NCI-H1105 (cell line): ENCODE results near the gene CLCN6.

Source experiments
- DNase-seq: peaks from one replicate; lab custom pipeline; 2025; lab: John Stamatoyannopoulos, UW

Gene CLCN6, protein sequence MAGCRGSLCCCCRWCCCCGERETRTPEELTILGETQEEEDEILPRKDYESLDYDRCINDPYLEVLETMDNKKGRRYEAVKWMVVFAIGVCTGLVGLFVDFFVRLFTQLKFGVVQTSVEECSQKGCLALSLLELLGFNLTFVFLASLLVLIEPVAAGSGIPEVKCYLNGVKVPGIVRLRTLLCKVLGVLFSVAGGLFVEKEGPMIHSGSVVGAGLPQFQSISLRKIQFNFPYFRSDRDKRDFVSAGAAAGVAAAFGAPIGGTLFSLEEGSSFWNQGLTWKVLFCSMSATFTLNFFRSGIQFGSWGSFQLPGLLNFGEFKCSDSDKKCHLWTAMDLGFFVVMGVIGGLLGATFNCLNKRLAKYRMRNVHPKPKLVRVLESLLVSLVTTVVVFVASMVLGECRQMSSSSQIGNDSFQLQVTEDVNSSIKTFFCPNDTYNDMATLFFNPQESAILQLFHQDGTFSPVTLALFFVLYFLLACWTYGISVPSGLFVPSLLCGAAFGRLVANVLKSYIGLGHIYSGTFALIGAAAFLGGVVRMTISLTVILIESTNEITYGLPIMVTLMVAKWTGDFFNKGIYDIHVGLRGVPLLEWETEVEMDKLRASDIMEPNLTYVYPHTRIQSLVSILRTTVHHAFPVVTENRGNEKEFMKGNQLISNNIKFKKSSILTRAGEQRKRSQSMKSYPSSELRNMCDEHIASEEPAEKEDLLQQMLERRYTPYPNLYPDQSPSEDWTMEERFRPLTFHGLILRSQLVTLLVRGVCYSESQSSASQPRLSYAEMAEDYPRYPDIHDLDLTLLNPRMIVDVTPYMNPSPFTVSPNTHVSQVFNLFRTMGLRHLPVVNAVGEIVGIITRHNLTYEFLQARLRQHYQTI

DNA sequence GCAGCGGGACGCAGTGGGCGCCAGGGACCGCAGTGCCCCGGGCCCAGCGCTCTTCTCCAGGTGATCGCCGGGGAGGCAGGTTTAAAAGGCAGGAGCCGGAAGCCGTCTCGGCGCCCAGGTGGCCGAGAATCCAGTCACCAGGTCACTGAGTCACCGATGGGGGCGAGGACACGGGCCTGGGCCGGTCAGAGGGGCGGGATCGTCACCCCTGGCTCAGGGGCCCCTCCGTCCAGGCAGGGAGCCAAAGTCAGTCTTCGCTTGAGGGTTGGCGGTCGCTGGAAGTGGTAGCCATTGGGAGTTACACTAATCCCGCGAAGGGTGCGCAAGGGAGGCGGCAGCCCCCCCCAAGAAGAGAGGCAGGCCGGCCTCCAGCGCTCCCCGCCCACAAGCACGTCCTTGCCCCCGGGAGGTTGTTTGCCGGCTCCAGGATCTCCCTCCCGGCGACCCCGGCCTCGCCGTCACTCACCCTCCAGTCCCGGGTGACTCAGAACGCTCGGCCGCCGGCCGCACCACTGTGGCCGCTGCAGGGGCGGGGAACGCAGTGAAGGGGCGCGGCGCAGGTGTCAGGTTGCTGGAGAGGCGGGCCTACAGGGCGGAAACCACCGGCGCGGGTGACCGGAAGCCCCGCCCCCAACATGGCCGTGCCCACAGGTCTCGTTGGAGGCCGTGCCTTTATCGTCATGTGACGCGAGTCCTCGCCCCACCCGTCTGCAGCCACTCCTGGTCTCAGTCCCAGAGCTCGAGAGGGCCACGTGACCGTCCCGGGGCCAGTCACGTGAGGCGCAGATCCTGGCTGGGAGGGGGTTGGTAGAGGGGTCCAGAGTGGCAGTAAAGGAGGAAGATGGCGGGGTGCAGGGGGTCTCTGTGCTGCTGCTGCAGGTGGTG lies at the start of gene CLCN6, which contains the start of gene MTHFR:
Gene CLCN6 (plus strand): TSS at position 770 of the 885 bp plus-strand sequence. CDS start 72 bp downstream, at position 842.
Gene MTHFR (minus strand): TSS at position 543 of the 885 bp plus-strand sequence. CDS start 2,848 bp downstream, outside the sequence.
- peak; percentile 100 for DNase-seq

DNA sequence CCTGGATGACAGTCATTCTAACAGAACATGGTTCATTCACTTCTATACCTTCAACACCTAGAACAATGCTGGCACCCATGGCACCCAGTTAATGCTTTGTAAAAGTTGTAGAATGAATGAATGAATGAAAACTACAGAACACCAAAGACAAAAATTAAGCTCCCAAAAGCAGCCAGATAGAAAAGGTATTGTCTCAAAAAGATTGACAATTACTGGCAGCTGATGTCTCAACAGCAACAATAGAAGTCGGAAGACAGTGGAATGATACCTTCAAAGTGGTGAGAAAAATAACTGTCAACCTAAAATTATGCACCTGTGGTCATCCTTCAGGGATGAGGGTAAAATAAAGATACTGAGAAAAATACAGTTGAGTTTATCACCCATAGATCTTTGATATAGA lies 48.9 kb upstream of the CLCN6 start:
- DNase-seq = no peak

DNA sequence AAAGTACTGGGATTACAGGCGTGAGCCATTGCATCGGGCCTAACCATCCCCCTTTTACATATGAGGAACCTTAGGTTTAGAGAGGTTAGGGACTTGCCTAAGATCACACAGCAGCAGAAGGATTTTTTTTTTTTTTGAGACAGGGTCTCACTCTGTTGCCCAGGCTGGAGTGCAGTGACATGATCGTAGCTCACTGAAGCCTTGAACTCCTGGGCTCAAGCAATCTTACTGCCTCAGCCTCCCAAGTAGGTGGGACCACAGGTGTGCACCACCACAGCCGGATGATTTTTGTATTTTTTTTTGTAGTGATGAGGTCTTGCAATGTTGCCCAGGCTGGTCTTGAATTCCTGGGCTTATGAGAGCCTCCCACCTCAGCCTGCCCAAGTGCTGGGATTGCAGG lies 46.2 kb upstream of the CLCN6 start:
- DNase-seq = no peak

DNA sequence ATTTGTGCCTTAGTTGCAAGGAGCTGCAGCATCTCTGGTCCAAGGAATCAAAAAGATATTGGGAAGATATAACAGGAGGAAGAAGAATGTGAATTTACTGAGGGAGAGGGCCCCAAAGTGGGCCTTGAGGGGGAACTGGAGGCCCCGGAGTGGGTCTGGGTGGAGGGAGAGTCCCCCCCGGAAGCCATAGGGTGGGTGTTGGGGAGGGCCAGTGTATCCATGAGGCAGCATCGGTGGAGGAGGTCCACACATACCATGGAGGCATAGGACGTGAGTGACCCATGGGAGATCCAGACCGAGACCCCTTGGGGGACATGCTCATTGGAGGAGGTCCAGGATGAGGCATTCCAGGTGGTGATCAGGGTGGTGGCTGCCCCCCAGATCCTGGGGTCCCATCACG lies 44.7 kb upstream of the CLCN6 start:
- no peak for DNase-seq

DNA sequence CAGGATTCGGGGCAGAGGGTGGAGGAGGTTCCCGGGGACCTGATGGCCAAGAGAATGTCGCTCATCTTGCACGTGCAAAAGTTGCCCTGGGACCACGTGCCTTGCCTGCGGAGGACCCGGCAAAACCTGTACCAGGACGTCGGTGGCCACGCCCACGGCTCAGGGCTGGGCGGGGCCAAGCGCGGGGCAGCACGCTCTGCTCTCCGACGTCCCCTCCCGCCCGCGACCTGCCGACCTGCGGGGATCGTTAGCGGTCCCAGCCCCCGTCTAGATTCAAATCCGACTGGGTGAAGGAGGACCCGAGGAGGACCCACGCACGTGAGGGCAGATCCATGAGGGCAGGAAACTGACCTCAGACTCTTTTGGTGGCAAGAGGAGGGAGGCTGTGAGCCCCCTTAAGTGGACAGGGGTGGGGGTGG lies 44.0 kb upstream of the CLCN6 start, which contains the start of gene C1orf167:
Gene C1orf167 (plus strand): TSS at position 206 of the 419 bp plus-strand sequence. CDS start 2,208 bp downstream, outside the sequence.
- no peak for DNase-seq

DNA sequence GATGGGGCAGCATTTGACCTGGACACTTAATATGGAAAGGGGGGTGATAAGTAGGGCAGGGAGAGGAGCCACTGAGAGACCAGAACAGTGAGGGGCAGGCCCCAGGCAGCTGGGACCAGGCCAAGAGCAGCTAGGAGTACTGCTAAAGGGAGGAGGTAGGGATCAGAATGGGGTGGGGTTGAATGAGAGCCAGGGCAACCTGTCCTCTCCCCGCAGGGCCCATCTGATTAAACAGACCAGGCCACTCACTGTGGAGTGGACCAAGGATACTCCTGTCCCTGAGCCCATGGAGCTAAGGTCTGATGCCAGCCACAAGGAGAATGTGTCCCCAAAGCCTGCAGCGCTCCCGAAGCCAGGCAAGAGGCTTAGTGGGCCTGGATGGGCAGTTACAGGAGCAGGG lies 41.9 kb upstream of the CLCN6 start:
- DNase-seq = no peak

DNA sequence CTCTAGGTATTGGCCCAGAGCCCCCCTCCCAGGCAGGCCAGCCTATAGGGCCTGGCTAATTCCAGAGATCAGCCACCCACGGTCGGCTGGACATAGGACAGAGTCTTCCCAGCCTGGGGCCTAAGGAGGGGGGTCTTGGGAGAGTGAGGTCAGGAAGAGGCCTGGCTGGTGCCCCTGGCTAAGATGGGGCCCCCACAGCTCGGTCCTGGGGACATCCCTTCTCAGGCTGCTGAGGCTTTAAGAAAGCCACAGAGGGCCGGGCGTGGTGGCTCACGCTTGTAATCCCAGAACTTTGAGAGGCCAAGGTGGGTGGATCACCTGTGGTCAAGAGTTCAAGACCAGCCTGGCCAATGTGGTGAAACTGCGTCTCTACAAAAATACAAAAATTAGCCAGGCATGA lies 41.5 kb upstream of the CLCN6 start:
- no peak for DNase-seq

DNA sequence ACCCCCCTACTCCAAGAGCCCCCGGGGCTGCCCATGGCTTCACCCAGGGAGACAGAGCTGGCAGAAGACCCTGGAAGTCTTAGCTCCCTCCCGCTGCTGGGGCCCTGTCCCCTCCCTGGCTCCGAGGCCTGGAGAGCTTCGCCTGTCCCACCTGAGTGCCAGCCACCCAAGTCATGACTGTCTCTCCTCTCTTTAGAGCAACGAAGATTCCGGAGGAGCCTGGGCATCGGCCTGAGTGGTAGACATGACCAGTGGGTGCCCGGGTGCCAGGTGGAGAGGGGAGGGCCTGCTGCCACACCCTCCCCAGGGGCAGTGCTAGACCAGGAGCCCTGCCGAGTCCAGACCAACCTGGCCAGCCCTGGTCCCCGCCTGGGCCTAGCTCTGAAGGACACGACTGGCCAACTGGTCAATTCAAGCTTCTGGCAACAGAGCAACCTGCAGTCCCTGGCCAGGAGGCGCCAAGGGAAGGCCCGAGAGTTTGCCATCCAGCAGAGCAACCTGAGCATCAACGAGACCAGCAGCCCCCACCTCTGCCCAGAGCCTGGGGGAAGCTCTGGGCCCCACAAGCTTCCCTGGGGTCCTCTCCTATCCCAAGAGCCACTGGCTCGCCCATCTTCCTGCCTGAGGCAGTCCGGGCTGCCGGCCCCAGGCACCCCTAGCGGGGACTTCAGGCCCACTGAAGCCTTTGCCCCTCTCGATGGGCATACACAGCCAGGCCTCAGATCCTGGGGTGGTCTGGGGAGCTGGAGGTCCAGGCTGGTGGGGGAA lies 40.1 kb upstream of the CLCN6 start:
- no peak for DNase-seq

DNA sequence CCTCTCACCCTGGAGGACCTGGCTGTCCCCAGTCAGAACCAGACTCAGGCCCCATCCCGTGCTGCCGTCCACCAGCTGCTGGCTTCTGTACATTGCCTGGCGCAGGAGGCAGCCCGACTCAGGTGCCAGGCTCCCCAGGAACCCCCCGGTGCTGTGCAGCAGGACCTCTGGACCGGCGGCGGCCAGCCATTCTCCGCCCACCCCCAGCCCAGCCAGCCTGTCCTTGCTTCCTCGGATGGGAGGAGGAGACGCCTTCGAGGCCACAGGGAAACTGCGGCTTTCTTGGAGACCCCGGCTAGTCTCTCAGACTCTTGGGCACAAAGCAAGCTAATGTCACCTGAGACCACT lies 39.6 kb upstream of the CLCN6 start:
- DNase-seq = no peak

DNA sequence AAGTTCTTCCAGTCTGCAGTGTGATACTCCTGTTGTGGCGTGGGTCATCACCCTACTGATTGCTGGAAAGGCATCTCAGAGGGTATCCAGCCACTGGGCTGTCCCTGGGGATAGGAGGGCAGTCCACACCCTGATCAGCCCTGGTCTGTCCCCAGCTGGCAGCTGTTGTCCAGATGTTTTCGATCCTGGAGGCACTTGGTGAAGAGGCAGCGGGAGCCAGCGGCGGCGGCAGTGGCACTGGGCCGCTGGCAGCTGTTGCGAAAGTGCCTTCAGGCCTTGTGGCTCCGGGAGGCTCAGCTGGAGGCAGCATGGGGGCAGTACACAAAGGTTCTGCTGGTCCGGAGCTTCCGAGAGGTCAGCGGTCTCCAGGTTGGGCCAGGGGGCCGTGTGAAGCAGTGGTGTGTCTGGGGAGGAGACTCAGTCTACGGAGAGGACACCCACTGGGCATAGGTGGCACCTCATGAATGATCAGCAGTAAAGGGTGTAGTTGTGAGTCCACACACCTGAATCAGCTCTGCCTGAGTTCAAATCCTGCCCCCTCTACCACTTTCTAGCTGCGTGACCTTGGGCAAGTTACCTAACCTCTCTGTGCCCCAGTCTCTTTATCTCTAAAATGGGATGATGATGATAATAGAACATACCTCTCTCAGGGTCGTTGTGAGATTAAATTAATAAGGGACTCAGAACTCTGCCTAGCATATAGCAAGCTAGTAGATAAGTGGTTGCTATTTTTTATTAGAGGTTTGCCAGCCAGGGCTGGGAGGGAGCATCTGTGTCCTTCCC lies 37.9 kb upstream of the CLCN6 start:
- no peak for DNase-seq

DNA sequence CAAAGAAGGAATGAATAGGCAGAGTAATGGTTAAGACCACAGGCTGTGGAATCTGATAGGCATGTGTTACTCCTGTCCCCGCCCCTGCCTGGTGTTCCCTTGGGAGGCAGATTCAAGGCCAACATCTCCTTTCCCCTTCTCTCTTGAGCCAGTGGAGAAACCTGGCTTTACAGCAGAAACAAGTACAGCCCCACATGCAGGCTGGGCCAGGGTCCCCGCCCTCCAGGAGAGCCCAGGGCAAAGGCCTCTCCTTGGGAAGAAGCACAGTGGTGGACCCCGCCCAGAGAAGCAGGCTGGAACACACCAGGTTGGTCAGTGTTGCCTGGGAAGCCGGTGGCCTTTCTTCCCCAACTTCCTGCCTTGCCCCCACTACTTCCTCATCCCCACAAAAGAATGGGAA lies 37.2 kb upstream of the CLCN6 start:
- DNase-seq = no peak

DNA sequence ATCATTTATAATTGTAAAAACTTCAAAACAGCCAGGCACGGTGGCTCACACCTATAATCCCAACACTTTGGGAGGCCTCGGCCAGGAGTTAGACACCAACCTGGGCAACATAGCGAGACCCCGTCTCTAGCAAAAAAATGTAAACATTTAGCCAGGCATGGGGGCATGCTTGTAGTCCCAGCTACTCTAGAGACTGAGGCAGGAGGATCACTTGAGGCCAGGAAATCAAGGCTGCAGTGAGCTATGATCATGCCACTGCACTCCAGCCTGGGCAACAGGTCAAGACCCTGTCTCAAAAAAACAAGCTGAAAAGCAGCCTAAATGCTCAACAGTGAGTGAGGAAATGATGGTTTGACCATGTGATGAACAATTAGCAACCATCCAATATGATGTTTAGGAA lies 36.7 kb upstream of the CLCN6 start:
- no peak for DNase-seq

DNA sequence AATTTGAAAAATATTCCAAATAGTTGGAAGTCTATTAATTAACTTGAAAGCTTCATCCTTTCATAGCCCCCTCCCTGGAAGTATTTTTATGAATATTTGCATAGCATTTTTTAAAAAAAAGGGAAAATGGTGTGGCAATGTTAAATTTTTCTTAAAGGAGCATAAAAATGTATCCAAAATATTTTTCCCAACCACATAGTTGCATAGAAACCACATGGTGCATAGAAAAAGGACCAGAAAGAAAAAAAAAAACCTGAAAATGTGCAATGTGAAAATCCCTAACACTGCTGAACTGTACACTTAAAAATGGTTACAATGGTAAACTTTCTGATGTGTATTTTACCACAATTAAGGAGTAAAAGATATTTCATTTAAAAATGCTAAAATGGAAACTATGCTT lies 36.0 kb upstream of the CLCN6 start:
- DNase-seq = no peak

DNA sequence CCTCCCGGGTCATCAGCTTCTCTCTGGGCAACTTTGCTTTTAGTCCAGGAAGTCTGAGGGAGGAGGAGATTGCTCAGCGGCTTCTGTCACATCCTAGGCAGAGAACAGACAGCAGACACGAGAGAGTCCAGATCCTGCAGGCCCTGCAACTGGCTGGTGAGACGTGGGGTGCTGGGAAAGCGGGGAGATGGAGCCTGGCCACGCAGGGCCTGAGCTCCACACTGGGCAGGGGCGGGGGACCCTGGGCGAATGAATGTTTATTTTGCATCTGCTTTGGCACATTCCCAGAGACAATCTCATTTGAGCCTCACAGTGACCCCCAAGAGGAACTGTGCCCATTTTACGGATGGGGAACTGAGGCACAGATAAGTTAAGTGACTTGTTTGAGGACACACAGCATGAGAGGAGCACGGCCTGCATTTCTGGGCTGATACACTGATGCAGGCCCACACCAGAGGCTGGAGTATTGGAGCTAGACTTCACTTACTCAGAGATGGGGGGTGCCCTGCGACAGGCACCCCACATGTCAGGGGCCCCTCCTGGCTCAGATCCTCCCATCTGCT lies 34.4 kb upstream of the CLCN6 start:
- no peak for DNase-seq

DNA sequence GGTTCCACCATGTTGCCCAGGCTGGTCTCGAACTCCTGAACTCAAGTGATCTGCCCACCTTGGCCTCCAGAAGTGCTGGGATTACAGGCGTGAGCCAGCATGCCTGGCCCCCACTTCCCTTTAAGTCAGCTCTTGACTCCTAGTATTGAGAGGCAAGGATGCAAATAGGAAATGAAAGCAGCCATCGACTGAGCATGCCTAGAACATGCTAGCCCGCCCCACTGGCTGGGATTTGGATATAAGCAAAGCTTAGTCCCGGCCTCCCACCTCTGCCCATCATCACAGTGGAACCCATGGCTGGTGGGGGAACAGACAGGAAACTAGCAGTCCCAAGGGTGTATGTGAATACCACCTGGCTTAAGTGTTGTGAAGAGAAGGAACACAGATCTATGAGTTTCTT lies 33.5 kb upstream of the CLCN6 start:
- no peak for DNase-seq

DNA sequence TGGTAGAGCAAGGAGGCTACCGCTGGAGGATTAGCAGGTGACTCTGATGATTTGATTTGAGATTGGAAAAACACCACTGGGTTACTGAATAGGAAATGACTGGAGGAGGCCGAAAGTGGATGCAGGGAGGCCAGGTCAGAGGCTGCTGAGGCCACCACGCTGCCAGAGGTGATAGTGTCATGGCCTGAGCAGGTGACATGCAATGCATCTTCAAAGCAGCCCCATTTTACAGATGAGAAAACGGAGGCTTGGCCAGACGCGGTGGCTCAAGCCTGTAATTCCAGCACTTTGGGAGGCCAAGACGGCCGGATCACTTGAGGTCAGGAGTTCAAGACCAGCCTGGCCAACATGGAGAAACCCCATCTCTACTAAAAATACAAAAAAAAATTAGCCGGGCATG lies 31.2 kb upstream of the CLCN6 start:
- no peak for DNase-seq

DNA sequence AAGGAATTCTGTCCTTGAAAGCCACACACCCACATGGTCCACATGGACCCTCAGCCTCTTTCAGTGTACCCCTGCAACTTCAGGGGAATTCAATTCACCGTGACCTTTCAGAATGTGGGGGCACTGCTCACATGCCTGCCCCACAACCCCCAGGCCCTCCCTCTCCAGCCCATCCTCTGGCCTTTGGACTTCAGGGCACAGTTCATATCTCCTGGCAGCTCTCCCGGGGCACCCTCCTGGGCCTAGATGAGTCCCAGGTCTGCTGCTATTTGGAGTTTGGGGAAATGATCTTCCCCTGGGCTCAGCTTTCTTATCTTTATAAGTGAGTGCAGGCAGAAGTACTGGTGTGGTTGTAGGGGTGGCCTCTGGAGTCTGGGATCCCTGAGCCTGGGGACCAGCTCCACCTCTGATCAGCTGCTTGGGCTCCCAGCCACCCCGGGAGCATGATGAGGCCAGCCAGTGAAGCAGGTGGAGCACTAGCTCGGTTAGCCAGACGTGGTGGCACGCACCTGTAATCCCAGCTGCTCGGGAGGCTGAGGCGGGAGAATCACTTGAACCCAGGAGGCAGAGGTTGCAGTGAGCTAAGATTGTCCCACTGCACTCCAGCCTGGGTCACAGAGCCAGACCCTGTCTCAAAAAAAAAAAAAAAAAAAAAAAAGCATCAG lies 28.2 kb upstream of the CLCN6 start:
- no peak for DNase-seq

DNA sequence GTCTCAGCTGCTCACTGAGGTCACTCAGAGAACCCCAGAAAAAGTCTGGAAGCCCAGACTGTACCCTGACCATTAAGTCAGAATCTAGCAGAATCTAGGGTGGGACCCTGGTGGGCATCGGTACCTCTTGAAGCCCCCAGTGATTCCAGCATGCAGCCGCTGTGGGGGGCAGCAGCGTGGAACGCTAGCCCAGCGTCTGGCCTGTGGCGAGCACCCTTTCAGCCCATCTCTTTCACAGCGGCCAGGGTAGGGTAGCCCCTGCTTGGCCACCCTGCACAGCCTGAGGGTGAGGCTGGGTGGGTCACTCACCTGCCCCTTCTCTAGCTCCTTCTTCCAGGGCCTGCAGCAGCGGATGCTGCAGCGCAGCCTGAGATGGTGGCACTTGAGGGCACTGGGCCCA lies 27.7 kb upstream of the CLCN6 start:
- DNase-seq = no peak

DNA sequence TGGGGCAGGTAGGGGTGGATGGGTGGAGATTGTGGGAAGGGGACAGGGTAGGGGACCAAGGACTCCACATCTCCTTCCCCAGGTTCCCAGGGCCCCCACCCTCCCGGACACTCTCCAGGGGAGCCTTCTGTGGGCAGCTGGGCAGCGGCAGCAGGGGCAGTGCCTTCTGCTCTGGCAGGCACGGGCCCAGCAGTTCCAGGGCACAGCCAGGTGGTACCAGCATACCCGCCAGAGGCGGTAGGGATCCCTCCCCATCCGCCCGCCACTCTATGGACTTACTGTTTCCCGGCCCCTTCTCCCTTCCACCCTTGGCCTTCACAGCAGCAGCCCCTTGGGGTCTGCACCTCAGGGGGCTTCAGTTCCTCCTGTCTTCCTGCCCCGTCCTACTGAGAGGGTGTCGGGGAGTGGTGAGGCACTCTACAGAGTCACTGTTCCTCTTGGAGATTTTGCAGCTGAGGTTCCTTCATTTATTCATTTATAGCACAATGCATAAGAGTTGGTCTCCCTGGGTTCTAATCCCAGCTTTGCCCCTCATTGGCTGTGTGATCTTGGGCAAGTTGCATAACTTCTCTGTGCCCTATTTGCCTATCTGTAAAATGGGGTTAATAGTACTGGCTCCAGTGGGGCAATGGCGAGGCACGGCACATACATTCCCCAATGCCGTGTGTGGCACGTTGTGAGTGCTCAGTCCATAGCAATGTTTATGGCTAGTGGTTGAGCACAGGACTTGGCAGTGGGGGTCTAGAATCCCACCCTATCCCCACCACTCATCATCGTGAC lies 27.0 kb upstream of the CLCN6 start:
- no peak for DNase-seq
